IPS DF 4.7 (cell line): ENCODE data around the gene KIRREL1.

ENCODE experiments used
- DNase-seq: peaks from one replicate; pipeline ENCODE4 v3.0.0-alpha.2; 2013; ENCODE audit warnings: low spot score; ENCODE audit errors: extremely low read depth

The KIRREL1 gene

DNA sequence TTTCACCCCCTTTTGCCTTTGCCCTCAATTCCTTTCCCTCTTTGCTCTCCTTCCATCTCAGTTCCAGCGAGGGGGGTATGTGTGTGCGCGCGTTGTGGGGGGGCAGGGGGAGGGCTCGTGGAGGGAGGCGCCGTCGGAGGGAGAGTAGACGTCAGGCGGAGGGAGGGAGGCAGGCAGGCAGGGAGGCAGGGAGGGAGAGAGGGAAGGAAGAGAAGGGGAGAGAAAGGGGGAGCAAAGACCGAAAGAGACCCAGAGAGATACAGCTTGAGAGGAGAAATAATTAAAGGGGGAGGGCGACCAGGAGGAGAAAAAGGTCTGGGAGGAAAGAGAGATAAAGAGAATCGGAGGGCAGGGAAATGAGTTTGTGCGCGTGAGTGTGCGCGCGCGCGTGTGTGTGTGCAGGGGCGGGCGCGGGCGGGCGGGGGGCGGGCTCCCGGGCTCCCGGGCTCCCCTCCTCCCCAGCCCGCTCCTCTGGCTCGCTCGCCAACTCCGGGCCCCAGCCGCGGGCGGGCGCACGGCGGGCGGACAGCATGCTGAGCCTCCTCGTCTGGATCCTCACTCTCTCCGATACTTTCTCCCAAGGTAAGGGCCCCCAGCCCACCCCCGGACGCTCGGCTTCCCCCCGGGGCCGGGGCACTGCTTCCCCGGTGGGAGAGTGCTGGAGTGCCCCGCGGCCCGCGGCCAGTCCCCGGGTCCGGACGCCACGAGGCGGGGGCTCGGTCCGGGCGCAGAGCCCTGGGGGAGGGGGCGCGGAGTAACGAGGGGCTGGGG, at the start of gene KIRREL1:
KIRREL1 (plus strand) TSS at position 499 of the 771 bp plus-strand sequence; CDS start at position 531, 32 bp downstream.
- DNase-seq: no peak

DNA sequence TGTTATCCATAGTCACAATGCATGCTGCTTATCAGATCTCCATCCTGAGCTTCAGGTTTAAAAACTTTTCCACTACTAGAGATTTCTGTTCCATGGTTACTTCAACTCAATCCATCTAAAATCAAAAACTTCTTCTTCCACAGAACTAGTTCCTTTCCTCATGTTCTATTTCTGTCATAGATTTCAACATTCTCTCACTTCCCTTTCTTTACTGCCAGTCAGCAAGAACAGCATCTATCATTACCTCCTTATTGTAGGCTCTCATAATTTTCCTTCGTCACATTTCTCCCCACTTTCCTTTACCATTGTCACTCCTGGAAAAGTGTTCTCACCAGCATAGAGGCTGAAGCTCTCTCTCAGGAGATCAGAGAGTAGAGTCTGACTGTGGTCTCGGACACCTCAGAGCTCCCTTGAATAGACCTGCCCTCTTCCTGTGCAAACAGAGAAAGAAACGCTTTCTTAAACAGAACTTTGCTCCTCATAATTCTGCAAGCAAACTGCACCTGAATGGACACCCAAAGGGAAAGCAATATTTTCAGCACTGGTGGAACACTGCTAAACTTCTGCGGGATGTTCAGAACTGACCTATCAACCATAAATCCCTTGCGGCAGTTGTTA, 48.7 kb upstream of the KIRREL1 start:
- DNase-seq: no peak

DNA sequence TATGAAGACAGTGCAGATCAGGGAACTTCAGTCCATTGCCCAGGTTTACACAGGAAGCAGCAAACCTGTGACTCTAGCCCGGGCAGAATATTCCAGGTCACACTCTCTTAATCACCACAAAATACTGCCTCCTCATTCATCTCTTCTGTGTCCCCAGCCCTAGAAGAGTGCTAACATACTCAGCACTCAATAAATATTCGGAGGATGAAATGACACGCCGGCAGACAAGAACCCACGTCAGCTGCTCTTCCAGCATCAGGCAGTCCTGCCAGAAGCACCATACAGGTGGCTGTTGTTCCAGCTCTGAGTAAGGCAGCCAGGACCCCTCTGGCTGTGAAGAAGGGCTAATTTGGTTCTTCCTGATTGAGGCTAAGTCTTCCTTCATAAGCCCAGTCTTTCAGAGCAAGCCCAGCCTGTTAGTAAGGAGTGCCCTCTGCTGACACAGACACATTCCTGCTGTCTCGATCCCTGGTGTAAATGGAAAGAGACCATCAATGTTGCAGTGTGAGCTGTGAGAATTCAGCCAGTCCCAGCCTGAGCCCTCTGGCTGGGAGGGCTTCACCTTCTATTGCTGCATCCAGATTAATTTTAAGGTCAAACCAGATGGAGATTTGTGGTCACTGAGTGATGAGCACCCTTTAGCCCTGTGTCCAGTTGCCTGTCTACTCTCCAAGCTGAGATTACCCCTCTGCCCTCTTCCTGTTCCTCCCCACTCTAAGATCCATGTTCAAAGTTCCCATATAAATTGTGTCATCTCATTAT, 45.0 kb upstream of the KIRREL1 start:
- DNase-seq: peak; percentile 46

DNA sequence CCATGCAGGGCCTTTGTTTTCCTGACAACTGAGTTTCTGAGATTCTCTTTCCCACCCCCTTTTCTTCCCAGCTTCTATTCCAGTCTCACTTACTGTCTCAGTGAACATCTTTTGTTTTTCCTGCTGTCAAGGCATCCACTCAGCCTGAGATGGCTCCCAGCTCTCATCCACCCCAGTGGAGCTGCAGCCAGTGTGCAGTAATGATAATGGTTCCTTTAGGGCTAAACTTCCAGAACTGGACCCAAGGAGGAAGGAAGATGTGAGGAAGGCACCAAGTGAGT, 44.4 kb upstream of the KIRREL1 start:
- no peak for DNase-seq

DNA sequence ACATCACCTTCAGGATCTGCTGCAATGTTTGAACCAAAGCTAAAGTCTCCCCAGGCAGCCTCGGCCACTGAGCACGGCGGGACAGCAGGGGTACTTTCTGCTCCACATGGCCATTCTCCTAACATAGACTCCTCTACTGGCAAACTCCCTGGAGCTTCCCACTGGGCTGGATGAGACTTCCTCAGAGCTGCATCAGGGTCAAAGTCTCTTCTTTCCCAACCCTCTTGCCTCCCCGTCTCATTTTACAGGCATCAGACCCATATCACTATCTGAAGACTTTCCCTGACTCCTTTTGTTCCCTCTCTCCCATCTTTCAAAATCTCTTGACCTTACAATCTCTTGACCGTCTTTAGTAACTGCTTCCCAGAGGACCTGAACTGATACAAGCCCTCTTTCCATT, 42.2 kb upstream of the KIRREL1 start:
- no peak for DNase-seq

DNA sequence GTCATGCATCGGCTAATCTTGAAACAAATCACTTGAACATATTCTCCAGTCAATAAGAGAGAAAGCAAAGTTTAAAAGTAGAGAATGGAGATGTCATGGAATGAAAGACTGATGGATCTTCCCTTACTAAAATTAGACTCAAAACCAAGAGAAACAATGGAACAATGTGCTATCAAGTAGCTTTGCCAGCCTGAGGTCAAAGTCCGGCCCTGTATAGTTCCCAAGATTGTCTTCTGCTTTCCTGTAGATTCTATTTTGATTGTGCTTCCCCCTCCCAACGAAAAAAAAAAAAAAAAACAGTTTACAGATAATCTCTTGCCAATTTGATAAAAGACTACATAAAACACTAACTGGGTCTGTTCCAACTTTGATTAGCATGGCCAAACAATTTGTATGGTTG, 40.8 kb upstream of the KIRREL1 start:
- DNase-seq: no peak

DNA sequence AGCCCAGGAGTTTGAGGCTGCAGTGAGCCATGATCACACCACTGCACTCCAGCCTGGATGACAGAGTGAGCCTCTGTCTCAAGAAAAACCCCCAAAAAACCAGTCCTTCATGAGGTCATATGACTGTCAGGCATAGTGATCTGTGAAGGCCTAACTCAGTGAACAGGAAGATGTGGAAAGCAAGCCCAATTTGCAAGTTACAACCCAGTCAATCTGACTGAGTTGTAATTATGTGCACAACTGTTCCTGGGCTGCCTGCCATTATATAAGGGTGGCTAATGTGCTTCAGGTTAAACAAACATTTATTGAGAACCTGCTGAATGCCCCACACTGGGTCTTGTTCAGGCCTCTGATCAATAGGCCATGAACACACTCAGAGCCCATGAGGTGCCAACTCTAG, 38.2 kb upstream of the KIRREL1 start:
- DNase-seq: no peak

DNA sequence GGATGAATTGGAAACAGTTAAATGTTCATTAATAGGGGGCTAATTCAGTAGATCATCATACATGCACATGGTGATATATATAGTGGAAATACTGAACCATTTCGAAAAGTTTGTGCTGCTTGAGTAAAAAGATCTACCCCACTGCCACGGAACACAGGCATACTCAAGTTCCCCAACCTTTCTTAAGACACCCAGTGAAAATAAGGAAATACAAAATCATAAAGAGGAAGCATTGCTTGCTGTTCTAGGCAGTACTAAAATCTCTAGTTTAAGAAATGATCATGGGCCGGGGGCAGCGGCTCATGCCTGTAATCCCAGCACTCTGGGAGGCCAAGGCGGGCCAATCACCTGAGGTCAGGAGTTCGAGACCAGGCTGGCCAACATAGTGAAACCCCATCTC, 37.6 kb upstream of the KIRREL1 start:
- DNase-seq: no peak

DNA sequence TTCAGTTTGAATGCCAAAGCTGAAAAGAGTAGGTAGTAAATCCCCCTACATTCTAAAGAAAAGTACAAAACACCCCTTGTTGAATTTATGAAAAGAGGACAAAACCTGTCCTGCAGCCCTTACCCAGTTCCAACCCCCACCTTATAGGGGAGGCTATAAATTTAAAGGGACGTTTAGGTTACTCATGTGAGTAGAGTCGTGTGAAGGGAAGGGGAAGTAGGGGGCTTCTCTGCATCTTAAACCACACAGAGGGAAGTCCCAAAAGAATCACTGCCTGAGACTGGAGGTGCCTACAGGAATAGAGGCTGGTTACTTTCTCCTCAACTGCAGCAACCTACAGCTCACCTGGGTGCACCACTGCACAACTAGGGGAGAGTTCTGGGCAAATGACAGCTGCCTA, 36.7 kb upstream of the KIRREL1 start:
- DNase-seq: no peak

DNA sequence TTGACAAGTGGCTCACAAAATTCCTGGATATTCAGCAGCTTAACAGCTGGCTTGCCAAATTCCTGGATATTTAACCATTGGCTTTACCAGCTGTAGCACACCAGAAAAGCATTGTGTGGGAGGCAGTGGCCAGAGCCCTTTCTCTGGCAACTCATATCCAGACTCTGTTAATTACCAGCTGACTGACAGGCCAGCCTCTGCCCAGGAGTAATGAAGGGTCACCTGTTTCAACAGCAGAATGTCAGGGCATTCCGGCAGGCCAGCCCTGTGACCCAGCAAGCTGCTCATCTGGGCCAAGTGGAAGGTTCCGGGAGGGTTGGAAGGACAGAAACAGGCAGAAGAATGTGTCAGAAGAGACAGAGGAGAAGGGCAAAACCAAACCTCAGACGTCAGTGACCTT, 35.2 kb upstream of the KIRREL1 start:
- no peak for DNase-seq

DNA sequence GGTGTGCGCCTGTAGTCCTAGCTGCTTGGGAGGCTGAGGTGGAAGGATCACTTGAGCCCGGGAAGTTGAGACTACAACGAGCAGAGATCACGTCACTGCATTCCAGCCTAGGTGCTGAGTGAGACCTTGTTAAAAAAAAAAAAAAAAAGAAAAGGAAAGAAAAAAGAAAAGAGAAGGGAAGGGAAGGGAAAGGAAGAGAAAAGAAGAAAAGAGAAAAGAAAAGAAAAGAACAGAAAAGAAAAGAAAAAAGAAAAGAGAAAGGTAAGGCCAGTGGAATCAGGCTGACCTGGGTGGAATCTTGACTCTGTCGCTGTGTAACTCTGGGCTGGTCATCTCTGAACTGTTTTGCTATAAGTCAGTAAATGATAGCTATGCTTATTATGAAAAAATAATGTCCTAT, 33.7 kb upstream of the KIRREL1 start:
- no peak for DNase-seq

DNA sequence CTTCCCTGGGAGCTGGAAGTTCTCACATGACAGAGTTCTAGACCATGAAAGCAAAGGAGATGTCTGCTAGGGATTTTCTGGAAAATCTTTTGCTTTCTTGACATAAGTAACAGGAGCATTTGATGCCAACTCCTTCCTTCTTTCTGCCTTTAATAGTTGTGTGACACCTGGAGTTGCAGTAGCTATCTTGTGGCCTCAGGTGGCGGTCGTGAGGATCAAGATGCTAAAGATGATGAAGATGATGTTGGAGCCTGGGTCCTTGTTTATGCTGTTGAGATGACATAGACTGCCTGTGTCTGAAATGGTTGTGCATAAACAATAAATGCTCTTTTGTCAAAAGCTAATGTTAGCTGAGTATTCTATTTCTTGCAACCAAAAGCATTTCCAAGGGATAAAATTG, 32.7 kb upstream of the KIRREL1 start:
- DNase-seq: no peak

DNA sequence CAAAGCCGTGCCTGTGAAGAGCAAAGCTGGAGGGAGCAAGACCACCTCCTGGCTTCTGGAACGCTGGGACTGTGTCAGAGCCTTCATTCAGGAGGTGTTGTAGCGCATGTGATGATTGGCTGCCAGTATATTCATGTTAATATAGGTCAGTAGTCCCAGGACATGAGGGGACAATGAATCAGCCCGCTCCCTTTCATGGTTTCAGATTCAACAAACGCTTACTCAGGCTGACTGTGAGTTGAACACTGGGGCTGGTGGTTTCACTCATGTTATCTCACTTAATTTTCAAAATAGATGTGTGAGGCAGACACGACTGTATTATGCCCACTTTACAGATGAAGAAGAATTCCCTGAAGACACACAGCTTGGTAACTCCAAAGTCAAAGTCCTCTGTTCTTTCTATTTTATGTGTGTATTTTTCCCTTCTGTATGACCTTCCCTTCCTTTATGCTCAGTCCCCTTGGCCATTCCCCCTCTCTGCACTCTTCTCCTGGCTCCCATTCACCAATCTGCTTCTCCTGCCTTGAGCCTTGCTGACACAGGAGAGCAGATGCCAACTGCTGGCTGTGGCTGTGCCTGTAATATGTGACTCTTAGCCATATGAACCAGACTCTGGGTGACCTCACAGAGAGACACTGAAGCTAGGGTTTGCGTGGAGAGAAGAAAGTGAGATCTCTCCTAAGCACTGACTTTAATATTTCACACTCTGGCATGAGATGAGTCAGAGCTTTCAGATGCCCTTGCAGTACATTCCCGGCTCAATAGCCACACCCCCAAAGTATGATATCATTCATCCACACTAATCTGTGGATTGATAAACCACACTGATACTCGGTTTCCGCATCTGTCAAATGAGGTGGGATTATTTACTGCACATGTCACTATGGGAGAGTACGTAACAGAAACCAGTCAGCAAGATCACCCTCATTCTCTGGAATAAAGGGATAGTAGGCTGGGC, 31.4 kb upstream of the KIRREL1 start:
- DNase-seq: no peak

DNA sequence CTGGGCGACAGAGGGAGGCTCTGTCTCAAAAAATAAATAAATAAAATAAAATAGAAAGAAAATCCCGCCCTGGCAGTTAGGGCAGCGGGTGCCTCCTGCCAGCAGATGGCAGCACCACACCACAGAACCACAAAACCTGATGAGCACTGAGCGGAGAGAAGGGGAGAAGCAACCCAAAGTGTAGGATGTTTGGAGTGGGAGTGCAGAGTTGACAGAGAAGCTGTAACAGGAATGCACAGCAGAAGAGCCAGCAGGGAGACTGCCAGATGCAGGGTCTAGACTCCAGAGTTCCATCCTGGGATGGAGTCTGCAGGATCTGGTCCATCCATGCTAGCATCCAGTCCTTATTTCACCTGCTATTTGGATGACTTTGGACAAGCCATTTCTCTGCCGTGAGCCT, 29.7 kb upstream of the KIRREL1 start:
- DNase-seq: no peak

DNA sequence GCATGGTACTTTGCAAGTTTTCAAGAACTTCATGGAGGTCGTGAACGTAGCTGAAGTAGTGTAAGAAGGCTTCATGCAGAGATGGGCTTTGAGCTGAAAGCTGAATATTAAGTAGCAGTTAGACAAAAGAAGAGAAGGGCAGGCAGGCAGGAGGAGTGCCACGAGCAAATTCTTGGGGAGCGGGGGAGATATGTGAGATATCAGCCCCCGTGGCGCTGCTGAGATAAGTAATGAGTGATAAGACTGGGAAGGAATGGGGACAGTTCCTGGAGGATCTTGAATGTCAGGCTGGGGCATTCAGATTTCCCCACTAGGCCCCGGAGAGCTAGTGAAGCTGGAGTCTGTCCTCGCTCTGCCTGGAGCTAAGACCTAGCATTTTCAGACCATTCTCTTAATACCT, 27.9 kb upstream of the KIRREL1 start:
- DNase-seq: no peak

DNA sequence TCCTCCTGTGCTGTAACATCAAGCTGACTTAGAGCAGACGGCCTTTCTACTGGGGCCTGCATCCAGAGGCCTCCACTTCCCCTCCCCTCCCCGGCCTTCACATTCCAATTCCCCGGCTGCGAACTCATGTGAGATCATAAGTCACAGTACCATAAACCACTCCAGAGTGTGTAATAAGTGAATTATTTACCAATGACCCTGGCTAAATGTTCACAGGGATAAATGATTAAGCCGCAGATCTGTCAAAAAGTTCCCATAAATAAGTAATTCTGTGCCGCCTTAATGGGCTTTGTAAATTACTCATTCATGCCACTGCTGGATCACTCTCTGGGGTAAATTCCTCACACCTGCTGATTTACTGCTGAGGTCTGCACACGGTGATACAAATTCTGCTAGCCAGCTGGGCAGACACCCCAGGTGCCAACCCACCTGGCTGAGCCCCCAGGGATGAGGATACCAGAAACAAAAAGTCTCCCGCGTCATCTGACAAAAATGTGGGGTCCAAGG, 27.4 kb upstream of the KIRREL1 start:
- no peak for DNase-seq

DNA sequence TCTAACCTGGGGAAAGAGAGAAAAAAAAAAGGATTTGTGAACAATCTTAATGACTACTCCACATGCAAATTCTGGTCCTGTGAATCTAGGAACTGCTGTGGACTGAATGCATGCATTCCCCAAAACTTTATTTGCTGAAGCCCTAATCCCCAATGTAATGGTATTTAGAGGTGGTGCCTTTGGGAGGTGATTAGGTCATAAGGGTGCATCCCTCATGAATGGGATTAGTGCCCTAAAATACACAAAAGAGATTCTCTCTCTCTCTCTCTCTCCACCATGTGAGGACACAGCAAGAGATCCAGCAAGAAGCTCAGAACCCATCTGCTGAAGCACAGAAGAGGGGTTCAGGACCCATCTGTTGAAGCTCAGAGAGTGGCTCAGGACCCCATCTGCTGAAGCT, 26.2 kb upstream of the KIRREL1 start:
- DNase-seq: no peak

DNA sequence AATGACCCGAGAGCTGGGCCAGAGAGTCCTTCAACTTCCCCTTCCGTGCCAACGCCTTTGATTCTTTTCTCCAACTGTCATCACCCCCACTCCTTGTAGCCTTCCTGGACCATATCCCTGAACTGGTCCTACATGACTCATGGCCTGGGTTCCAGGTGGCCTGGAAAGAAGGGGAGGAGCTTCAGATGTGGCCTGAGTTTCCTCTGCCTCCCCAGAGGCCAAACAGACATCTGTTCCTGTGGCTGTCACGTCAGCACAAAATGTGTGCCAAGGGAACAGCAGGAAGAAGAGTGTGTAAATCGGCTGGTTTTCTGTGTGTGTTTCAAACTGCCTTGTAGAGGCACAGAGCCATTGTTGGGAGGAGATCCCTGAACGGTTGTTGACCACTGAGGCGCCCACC, 24.9 kb upstream of the KIRREL1 start:
- no peak for DNase-seq

DNA sequence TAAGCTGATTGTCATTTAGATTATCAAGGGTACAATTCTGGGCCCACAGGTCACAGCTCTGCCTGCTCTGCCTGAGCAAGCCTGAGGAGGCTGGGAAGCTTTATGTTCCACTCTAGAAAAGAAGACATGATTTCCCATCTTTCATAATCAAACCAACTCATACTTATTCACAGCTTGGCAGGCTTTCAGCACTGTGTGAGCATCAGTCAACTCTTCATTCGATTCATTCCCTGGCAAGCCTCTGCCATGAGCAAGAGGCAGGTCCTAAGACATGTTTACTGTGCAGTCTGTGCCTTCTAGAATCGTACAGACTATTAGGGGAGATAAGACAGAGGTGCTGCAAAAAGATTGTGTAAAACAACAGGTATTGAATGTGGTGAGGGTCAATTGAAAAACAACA, 24.5 kb upstream of the KIRREL1 start:
- no peak for DNase-seq

DNA sequence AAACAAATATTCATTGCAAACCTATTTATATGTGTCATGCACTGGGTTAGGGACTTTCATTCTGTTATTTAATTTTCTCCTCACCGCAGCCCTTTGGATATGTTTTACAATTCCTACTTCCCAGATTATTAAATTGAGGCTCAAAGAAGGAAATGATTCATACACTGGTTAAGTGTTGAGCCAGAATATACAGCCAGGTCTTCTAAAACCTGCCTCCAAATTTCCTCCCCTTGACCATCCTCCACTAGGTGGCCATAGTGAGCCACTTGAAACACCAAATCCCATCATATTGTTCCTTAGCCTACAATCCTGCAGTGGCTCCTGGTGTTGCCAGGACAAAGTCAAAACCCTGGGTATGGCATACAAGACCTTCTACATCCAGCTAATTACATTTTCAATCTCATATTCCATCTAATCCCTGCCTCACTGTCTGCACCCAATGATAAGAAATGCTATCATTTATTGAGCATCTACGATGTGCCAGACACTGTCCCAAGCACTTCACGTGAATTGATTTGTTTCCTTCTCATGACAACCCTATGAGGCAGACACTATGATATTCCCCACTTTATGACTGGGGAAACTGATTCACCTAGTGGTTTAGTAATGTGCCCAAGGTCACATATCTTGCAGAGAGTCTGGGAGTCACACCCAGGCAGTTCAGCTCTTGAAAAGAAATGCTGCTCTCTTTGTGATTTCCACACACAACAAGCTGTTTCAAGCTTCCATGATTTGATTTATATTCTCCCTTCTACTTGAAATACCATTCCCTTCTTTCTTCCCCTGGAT, 23.6 kb upstream of the KIRREL1 start:
- DNase-seq: no peak

DNA sequence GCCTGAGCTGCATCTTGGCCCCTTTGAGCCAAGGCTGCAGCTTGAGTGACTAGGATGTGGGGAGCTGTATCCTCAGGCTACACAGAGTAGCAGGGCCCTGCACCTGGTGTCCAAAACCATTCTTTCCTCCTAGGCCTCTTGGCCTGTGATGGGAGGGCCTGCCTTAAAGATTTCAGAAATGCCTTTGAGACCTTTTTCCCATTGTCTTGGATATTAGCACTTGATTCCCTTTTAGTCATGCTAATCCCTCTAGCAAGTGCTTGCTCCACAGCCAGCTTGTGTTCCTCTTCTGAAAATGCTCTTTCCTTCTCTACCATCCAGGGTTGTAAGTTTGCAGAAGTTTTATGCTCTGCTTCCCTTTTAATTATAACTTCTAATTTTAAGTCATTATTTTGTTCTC, 21.7 kb upstream of the KIRREL1 start:
- DNase-seq: no peak
